Stomach (tissue), 4 donors: Measurements from ENCODE around the gene STRBP.

Experiments
- POLR2A ChIP-seq, 4 donors: fragments of 450-650 bp; IDR thresholded peaks; one replicate each; pipeline ENCODE4 v1.6.1; 2016; ENCODE audit warnings: antibody characterized with exemption in 4 of 4, control low read depth in 2 of 4, mild to moderate bottlenecking in 1 of 4, moderate library complexity in 1 of 4
- POLR2AphosphoS5 ChIP-seq, 3 donors: sonication (generic); formaldehyde crosslinking; IDR thresholded peaks; one replicate each; pipeline ENCODE4 v1.6.1; 2016; ENCODE audit warnings: antibody characterized with exemption in 3 of 3
- TF ChIP-seq, protein P1 (sequence below), 7 experiments: fragments of 450-650 bp in 4 of 7; fragments of 200-600 bp in 3 of 7; sonication (generic) in 3 of 7; IDR thresholded peaks; one replicate each; pipeline ENCODE4 v1.5.1; 2016 to 2019; ENCODE audit warnings: antibody characterized with exemption in 7 of 7, control low read depth in 2 of 7, mild to moderate bottlenecking in 1 of 7

DNA sequence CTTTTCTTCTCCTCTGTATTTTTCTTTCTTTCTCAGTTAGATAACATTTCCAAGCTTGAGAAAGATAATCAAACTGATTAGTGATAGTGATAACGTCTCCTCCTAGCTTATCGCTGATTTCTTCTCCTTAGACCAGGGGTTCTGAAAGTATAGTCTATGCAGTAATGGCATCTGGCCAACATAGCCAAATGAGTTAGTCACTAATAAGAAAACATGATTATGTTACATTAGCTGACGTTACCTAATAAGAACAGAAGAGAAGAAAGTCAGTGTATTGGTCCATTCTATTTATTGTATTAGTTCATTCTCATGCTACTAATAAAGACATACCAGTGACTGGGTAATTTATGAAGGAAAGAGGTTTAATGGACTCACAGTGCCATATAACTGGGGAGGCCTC lies 111.2 kb downstream of the STRBP start:
- TF ChIP-seq POLR2AphosphoS5 (IDR thresholded peaks at IDR 0.05), result no peak
- TF ChIP-seq, protein P1, sequence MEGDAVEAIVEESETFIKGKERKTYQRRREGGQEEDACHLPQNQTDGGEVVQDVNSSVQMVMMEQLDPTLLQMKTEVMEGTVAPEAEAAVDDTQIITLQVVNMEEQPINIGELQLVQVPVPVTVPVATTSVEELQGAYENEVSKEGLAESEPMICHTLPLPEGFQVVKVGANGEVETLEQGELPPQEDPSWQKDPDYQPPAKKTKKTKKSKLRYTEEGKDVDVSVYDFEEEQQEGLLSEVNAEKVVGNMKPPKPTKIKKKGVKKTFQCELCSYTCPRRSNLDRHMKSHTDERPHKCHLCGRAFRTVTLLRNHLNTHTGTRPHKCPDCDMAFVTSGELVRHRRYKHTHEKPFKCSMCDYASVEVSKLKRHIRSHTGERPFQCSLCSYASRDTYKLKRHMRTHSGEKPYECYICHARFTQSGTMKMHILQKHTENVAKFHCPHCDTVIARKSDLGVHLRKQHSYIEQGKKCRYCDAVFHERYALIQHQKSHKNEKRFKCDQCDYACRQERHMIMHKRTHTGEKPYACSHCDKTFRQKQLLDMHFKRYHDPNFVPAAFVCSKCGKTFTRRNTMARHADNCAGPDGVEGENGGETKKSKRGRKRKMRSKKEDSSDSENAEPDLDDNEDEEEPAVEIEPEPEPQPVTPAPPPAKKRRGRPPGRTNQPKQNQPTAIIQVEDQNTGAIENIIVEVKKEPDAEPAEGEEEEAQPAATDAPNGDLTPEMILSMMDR (IDR thresholded peaks at IDR 0.05), result no peak
- TF ChIP-seq POLR2A (IDR thresholded peaks at IDR 0.05), result no peak
